ENCODE data around the gene TAS2R46.
"Not testable (repeated sequence)": the region's sequence is repeated elsewhere in the genome, so short reads cannot be mapped to it uniquely, and the experiment has no call there.

TAS2R46 gene, protein sequence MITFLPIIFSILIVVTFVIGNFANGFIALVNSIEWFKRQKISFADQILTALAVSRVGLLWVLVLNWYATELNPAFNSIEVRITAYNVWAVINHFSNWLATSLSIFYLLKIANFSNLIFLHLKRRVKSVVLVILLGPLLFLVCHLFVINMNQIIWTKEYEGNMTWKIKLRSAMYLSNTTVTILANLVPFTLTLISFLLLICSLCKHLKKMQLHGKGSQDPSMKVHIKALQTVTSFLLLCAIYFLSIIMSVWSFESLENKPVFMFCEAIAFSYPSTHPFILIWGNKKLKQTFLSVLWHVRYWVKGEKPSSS

GRCh38 chr12:11062194-11062593 is at the start of gene TAS2R46:
TAS2R46 (minus strand) TSS chr12:11062294; CDS start chr12:11062294, 0 bp downstream.
- DNase-seq: not testable (repeated sequence)

- DNase-seq: not testable (repeated sequence)
Observed at GRCh38 chr12:11111213-11111612, 49.1 kb upstream of the TAS2R46 start.

GRCh38 chr12:11108862-11109261 is 46.8 kb upstream of the TAS2R46 start:
- DNase-seq: no peak

- DNase-seq: no peak
Observed at GRCh38 chr12:11107719-11108118, 45.6 kb upstream of the TAS2R46 start.

GRCh38 chr12:11106288-11106687 is 44.2 kb upstream of the TAS2R46 start:
- no peak for DNase-seq

DNA sequence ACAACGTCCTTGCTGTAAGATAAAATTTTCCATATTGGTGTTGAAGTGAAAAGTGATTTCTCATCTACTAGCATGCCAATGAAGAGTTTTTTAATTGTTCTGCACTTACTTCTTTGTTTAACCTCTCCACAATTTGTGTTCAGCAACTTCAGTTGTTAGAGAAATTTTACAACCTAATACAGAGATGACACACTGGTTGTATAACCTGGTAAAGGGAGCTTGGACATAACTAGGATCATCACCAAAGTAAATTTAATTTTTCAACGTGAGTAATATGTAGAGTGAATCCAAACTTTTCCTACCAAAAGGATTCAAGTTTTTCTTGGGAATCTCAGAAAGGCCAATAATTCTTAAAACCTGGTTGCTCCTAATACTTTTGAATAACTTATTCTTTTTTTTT is 43.5 kb upstream of the TAS2R46 start:
- no peak for DNase-seq

DNA sequence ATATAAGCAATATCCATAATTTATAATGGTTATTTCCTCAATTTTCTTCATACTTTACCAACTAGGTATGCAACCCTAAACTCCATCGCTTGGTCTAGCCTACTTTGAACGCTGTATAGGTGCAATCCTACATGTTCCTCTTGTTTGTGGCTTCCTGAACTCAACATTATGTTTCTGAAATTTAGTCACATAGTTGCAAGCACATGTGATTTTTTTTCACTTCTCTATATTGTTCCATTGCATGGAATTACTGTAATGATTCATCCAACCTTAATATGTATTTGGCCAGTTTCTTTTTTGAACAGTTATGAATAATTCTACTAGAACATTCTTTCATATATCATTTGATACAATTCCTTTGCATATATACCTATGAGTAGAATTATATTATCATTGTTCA is 32.8 kb upstream of the TAS2R46 start:
- not testable (repeated sequence) for DNase-seq

GRCh38 chr12:11092128-11092527 is 30.0 kb upstream of the TAS2R46 start, which contains the start of gene TAS2R43:
TAS2R43 (minus strand) TSS chr12:11092313; CDS start chr12:11092229, 84 bp downstream.
- no peak for DNase-seq

GRCh38 chr12:11089246-11089645 is 27.2 kb upstream of the TAS2R46 start:
- no peak for DNase-seq

DNA sequence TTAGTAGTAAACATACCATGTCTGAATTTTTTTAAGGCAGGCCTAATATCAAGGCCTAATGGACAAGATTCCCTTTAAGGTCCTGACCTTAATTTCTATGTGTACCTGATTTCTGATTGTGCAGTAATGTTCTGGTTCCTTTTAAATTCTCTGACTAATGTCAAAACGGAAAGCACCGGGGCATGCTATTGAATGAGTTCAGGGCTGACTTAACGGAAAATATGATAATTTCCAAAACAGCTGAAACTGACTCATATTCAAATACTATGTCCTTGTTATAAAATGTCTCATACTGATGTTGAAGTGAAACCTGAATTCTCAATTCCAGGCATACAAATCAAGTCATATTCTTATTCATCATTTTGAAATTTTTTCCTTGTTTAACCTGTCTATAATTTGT is 23.3 kb upstream of the TAS2R46 start:
- peak; percentile 12 for DNase-seq

DNA sequence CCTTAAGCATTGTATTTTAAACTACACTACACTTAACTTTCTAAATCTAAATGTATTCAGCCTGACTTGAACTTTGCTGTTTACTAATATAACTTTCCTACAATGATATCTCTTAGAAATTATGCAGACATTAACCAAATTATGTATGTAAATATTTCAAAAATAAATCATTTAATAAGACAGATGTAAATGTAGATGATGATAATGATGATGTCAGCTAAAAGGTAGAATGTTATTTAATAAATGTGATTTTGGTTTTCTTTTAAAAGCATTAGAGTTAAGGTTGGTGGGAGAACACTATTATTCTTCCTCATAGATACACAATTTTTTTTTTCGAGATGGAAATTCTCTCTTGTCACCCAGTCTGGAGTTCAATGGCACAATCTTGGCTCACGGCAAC is 19.9 kb upstream of the TAS2R46 start:
- no peak for DNase-seq

- DNase-seq: no peak
Observed at GRCh38 chr12:11078246-11078645, 16.2 kb upstream of the TAS2R46 start.

DNA sequence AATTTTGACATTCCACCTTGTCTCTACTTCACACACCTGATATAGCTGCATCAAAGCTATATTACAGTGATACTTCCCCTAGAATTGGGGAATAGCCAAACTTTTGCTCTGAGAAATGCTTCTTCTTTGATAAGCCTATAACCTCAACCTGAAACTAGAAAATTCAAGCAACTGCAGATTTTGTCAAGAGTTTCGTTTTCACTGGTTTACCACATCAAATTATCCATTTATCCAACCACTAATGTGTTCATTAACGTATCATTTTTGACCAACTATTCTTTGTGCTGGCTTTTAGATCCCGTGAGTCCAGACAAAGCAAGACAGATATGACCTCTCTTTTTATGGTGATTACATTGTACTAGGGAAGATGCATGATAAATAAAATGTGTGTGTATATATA is 13.5 kb upstream of the TAS2R46 start:
- DNase-seq: no peak

DNA sequence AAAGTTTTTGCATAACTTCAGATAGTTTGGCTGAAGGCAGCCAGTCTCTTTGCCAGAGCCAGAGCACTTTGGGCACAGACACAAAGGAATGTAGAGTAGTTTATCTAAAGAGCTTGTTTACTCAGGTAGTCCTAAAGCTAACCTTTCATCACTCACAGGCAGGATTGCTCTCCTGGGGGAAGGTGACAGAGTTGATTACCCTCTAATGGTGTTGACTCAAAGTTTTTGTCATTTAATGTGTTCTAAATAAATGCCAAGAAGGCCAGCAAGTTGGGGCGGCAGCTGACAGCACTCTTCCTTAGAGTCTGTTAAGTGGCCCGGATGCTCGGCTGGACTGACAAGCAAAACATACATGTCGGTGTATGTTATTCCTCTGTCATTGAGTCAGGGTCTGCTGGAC is 9.3 kb upstream of the TAS2R46 start:
- no peak for DNase-seq

DNA sequence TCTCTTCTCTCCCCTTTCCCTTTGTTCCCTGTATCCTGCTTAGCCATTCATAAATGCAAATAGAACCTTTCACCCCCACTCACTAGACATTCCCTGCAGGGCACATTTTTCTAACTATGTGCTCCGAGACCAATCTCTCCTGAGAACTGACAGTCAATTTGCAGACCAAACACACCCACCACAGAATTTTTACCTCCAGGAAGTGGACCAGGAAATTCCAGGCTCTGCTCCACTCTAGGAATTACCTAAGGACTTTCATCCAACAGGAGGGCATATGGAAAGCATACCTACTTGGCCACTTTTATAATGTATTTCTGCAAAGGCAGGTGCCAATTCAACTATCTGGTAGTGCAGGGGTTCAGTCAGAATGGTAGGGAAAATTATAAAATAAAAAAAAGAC is 8.9 kb upstream of the TAS2R46 start:
- no peak for DNase-seq

DNA sequence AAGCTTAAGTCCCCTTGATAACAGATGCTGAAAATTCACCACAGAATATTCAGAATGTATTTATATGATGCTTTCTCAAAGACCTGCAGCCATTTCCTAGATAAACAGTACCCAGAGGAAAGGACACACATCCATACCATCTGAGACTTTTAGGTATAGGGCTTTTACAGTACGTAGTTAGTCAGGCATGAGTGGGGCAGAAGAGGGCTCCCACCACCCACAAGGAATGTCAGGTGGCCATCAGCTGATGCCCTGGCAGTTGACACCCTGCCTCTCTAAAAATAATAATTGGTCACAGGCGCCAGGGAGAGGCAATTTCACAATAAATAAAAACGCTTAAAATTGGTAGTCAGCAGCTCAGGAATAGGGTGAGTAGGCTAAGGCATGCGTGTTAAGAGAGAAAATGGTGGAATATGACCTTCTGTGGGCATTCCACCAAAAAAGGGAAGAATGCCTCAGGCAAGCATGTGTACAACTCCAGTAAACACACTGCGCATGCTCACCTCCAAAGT is 7.8 kb upstream of the TAS2R46 start:
- no peak for DNase-seq

DNA sequence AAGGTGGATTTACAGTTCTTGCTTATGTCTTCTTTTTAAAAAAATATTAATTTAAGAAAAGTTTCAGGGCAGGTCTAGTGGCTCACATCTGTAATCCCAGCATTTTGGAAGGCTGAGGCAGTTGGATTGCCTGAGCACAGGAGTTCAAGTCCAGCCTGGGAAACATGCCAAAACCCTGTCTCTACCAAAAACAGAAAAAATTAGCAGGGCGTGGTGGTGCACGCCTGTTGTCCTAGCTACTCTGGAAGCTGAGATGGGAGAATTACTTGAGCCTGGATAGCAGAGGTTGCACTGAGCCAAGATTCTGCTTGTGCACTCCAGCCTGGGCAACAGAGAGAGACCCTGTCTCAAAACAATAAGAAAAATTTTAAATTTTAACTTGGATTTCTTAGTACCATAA is 5.4 kb upstream of the TAS2R46 start:
- no peak for DNase-seq

GRCh38 chr12:11059784-11060183 is 2.3 kb downstream of the TAS2R46 start:
- no peak for DNase-seq

GRCh38 chr12:11059041-11059440 is 3.1 kb downstream of the TAS2R46 start:
- DNase-seq: no peak

- no peak for DNase-seq
Observed at GRCh38 chr12:11055306-11055705, 6.8 kb downstream of the TAS2R46 start.

- DNase-seq: not testable (repeated sequence)
Observed at GRCh38 chr12:11049806-11050531, 12.1 kb downstream of the TAS2R46 start.

DNA sequence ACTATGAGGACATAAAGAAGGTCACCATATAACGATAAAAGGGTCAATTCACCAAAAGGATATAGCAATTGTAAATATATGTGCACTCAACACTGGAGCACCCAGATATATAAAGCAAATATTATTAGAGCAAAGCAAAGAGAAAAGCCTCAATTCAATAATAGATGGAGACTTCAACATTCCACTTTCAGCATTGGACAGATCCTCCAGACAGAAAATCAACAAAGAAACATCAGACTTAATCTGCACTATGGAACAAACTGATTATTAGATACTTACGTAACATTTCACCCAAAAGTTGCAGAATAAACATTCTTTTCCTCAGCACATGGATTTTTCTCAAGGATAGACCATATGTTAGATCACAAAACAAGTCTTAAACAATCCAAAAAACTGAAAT is 20.7 kb downstream of the TAS2R46 start:
- not testable (repeated sequence) for DNase-seq

- DNase-seq: no peak
Observed at GRCh38 chr12:11040162-11040561, 21.9 kb downstream of the TAS2R46 start.

DNA sequence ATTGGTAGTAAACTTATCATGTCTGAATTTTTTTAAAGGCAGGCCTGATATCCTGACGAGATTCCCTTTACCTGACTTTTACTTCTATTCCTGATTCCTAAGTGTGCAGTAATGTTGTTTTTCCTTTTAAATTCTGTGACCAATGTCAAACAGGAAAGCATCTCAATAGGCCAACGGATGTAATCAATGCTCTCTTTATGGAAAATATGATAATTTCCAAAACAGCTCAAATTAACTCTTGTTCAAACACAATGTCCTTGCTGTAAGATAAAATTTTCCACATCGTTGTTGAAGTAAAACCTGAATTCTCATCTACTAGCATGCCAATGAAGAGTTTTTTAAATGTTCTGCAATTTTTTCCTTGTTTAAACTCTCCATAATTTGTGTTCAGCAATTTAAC is 22.9 kb downstream of the TAS2R46 start:
- no peak for DNase-seq

Data from stimulated activated CD4-positive, alpha-beta T cell treated with anti-CD3 and anti-CD28 coated beads, Interleukin-1b, Interleukin-23, amount 100 ng/mL, for 48 hours (primary cell).